NCI-H1092 treated with DMSO at 0.1 percent for 48 hours (cell line): ENCODE measurements around the gene DNM1L.

ENCODE experiments used
- DNase-seq: peaks from one replicate; lab custom pipeline; 2025; lab: John Stamatoyannopoulos, UW

The DNM1L gene

GRCh38 chr12:32679091-32679919 lies at the start of gene DNM1L:
TSS of gene DNM1L (plus strand) at chr12:32679301. CDS start at chr12:32679364, 63 bp downstream.
- DNase-seq, result peak; percentile 94

GRCh38 chr12:32641287-32641901 lies 37.7 kb upstream of the DNM1L start:
- no peak for DNase-seq

- no peak for DNase-seq
These were observed 34.7 kb upstream of the DNM1L start for GRCh38 chr12:32644431-32644830.

GRCh38 chr12:32647275-32647674 lies 31.8 kb upstream of the DNM1L start:
- DNase-seq, result no peak

- no peak for DNase-seq
These were observed 28.6 kb upstream of the DNM1L start for GRCh38 chr12:32650508-32650907.

DNA sequence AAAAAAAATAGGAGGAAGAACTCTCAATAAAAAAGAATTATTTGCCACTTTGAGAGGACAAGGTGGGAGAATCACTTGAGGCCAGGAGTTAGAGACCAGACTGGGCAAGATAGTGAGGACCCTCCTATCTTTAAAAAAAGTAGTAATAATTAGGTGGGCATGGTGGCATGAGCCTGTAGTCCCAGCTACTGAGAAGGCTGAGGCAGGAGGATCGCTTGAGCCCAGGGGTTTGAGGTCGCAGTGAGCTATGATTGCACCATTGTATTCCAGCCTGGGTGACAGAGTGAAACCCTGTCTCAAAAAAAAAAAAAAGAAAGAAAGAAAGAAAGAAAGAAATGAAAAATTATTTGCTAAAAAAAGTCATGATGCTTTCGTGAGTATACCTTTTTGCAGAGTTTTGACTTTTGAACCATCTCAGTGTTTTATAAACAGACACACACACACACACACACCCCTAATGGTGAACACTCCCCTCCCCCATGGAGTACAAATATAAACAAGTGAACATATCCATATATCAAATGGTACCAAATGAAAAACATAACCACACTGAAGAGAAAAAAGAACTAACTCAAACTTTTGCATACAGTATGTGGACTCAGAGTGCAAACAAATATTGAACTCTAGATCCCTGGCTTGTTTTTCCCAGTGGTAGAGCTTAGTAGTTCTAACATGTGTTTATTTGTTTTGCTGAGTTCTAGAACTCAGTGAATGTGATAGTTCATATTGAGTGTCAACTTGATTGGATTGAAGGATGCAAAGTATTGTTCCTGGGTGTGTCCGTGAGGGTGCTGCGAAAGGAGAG lies 27.7 kb upstream of the DNM1L start:
- DNase-seq, result no peak

DNA sequence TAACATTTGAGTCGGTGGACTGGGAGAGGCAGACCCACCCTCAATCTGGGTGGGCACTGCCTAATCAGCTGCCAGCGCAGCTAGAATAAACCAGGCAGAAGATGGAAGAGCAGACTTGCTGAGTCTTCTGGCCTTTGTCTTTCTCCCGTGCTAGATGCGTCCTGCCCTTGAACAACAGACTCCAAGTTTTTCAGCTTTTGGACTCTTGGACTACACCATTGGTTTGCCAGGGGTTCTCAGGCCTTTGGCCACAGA lies 27.2 kb upstream of the DNM1L start:
- no peak for DNase-seq

GRCh38 chr12:32659908-32660440 lies 19.1 kb upstream of the DNM1L start:
- DNase-seq, result no peak

DNA sequence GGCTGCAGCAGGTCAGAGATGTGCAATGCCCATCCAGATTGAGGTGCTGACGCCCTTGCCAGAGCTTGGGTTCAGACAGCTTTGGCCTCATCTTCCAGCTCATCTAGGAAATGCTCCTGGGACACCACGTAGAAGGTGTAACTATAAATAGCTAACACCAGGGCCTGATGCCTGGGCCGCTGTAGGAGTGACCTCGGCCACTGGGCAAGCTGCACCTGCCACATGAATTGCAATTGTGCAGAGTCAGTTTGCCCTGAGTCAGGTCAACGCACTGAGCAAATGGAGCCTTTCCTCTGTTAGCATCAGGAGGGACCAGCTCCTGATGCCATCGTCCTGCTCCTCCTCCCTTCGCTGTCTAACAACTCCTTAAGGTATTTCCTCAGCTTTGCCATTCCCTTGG lies 17.4 kb upstream of the DNM1L start:
- no peak for DNase-seq

DNA sequence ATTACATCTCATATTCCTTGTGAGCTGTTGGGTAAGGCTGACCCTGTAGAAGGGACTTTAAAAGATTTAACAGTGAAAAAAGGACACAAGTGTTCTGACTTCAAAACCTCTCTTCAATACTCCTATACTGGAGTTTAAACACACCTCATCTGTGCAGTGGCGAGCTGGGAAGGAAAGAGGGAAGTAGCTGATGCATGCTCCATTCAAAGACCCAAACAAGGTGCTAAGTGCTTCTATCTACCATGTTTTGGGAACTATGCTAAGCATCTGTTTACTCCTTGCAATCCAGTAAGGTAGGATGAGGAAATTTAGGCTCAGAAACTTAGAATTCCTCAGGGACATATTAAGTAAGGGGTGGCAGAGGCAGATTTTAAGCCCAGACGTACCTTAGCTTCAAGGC lies 16.4 kb upstream of the DNM1L start:
- no peak for DNase-seq

- DNase-seq, result no peak
These were observed 13.1 kb upstream of the DNM1L start for GRCh38 chr12:32666018-32666417.

DNA sequence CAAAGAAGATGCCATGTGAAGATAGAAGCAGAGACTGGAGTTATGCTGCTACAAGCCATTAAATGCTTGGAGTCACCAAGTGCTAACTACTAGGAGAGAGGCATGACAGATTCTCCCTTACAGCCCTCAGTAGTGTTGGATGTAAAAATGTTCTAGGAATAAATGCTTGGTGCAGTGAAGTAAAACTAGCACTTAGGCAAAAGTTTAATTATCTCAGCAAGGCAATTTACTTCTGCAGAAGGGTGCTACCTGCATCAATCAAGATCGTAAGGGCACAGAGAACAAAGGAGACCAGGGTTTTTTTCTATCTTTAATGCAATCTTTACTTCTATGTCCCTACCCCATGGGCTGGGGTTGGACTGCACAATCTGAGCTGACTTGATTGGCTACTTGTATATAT lies 9.5 kb upstream of the DNM1L start:
- DNase-seq, result no peak

DNA sequence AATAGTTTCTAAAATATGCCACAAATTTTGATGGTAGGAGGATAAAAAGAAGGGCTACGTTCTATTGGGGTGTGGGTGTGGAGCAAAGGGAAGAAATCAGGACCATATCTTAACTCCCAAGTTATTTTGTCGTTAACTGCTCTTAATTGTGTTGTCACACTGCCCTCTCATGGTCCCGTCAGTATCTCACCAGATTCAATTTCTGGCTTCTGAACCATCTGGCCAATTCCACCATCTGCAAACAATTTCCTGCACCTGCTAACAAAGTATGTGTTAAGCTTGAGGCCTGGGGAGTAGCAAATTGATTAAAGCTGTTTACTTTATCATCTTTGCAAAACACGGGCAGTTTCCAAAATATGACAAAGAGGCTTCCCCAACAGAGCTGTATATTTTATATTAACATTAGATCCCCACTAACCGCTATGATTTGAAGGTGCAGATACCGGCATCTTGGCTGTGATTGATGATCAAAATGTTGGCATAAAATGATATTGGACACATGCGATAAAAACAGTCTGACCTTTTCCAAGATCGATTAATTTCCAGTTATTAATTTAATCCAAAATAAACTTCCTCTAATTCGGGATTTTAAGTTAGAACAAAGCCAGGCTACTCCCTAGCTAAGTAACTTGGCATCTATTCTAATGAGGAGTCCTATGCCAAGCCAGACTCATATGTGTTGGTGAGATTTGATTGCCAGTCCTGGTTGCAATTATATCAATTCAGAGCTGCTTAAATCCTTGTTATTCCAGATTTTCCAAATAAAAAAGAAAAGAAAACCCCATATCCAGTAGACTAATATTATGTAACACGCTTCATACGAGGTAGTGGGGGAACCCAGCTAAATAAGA lies 6.9 kb upstream of the DNM1L start:
- peak; percentile 88 for DNase-seq

GRCh38 chr12:32679920-32680237 lies 778 bp downstream of the DNM1L start:
- peak; percentile 41 for DNase-seq

- no peak for DNase-seq
These were observed 1.7 kb downstream of the DNM1L start for GRCh38 chr12:32680787-32681186.

- DNase-seq, result no peak
These were observed 2.2 kb downstream of the DNM1L start for GRCh38 chr12:32681272-32681671.

DNA sequence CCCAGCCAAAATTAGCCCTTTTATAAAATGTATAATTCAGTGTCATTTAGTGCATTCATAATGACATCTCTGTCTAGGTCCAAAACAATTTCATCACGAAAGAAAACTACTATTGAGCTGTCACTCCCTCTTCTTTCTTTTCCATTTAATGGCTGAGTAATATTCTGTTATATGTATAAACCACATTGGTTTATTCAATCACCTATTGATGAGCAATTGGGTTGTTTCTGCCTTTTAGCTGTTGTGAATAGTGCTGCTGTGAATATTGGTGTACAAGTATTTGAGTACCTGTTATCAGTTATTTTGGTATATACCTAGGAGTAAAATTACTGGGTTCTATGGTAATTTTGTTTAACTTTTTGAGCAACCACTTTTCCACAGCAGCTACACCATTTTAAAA lies 7.2 kb downstream of the DNM1L start:
- no peak for DNase-seq

DNA sequence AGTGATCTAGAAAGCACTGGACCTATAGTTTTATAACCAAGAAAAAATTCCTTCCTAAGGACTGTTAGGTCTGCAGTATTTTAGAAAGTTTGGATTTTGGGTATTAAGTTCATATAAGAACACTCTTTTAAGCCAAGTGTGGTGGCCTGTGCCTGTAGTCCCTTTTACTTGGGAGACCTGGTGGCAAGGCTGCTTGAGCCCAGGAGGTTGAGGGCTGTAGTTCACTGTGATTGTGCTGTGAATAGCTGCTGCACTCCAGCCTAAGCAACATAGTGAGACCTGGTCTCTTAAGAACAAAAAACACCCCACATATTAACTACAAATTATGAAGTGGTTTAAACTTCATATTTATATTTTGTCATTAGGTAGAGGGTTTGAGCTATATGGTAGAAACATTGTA lies 9.7 kb downstream of the DNM1L start:
- DNase-seq, result no peak

DNA sequence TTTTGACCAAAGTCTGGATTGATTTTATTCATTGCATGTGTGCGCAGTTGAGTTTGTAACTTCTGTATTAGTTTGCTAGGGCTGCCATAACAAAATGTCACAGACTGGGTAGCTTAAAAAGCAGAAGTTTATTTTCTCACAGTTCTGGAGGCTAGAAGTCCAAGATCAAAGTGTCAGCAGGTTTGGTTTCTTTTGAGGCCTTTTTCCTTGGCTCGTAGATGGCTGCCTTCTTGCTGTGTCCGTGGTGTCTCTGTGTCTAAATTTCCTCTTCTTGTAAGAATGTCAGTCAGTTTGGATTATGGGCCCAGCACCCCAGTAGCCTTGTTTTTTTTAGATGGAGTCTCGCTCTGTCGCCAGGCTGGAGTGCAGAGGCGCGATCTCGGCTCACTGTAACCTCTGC lies 11.8 kb downstream of the DNM1L start:
- DNase-seq, result no peak

DNA sequence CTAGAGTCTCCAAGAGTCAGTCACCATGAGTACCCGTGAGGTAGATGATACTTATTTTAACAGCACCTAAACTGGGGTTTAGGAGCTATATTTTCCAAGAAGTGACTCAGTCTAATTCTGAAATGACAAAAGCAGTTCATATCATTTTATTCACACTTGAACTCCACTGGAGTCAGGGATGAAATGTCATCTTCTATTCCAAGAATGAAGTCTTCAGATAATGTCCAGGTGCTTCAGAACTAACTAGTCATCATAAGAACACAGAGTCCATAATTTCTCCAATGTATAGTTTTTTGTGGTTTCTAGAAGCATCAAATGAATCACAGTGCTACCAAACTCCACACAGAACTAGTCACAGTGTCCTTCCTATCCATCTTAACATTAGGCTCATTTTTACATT lies 13.3 kb downstream of the DNM1L start:
- DNase-seq, result no peak

GRCh38 chr12:32693036-32693435 lies 13.9 kb downstream of the DNM1L start:
- no peak for DNase-seq

- DNase-seq, result no peak
These were observed 16.7 kb downstream of the DNM1L start for GRCh38 chr12:32695787-32696186.
